A673 (cell line): ENCODE data around the gene TBC1D24.

ENCODE experiments used
- CTCF ChIP-seq: fragments of 300-800, 200-600 bp; sonication (generic); conservative IDR thresholded peaks from 2 replicates; pipeline ENCODE4 v1.5.1; 2017; ENCODE audit warnings: low read depth, mild to moderate bottlenecking, antibody characterized with exemption, low read length, moderate library complexity, mixed read lengths
- EZH2 ChIP-seq: fragments of 200-600 bp; sonication (generic); IDR thresholded peaks from 2 replicates; pipeline ENCODE4 v1.6.1; 2017; ENCODE audit warnings: borderline replicate concordance, low read depth, mild to moderate bottlenecking, mixed read lengths, antibody characterized with exemption, low read length; ENCODE audit not compliant: poor library complexity, severe bottlenecking

GRCh38 chr16:2455081-2455845 is 19.7 kb upstream of the TBC1D24 start:
- TF ChIP-seq CTCF (no peak), EZH2 (no peak)
